Dermis blood vessel endothelial cell (primary cell): ENCODE data around the gene DNAJB5. TPM values are rescaled to one million over a fixed set of nuclear protein-coding genes. Genes with fewer than 3 reads are reported as not detected.

Source experiments
- DNase-seq: peaks from one replicate; pipeline ENCODE4 v3.0.0; 2010
- total RNA-seq: library from RNA; depleted of rRNA; stranded (reverse); fragments of >200 nt; gene quantifications from 2 replicates; pipeline ENCODE4 v1.2.3, GENCODE V29; 2014

The DNAJB5 gene
- total RNA-seq, 1 donor from 2014 or later = 3.6 TPM

GRCh38 chr9:34985311-34985899 lies 4.1 kb upstream of the DNAJB5 start:
- peak; percentile 90 for DNase-seq

- DNase-seq = peak; percentile 57
Observed at GRCh38 chr9:34986540-34987047, 3.0 kb upstream of the DNAJB5 start.

- DNase-seq = no peak
Observed at GRCh38 chr9:34987160-34987901, 2.2 kb upstream of the DNAJB5 start.

GRCh38 chr9:34988218-34989002 lies 1.1 kb upstream of the DNAJB5 start:
- peak; percentile 21 for DNase-seq

- peak; percentile 67 for DNase-seq
Observed at GRCh38 chr9:34989946-34990635, 546 bp downstream of the DNAJB5 start.

- DNase-seq = no peak
Observed at GRCh38 chr9:34990908-34991606, 1.5 kb downstream of the DNAJB5 start.

- DNase-seq = peak; percentile 22
Observed at GRCh38 chr9:34991607-34992375, 2.2 kb downstream of the DNAJB5 start.

- DNase-seq = peak; percentile 87
Observed at GRCh38 chr9:34992376-34992951, 2.9 kb downstream of the DNAJB5 start.

GRCh38 chr9:34993502-34994259 lies 4.1 kb downstream of the DNAJB5 start:
- DNase-seq = peak; percentile 42

GRCh38 chr9:34994260-34994899 lies 4.8 kb downstream of the DNAJB5 start:
- peak; percentile 69 for DNase-seq

GRCh38 chr9:34994900-34995669 lies 5.5 kb downstream of the DNAJB5 start:
- peak; percentile 27 for DNase-seq

GRCh38 chr9:34995670-34996060 lies 6.1 kb downstream of the DNAJB5 start:
- DNase-seq = peak; percentile 24

- DNase-seq = no peak
Observed at GRCh38 chr9:34996181-34996904, 6.8 kb downstream of the DNAJB5 start.

GRCh38 chr9:34996905-34997279 lies 7.3 kb downstream of the DNAJB5 start:
- DNase-seq = no peak

GRCh38 chr9:34997379-34997781 lies 7.8 kb downstream of the DNAJB5 start:
- no peak for DNase-seq

GRCh38 chr9:34998266-34998665 lies 8.7 kb downstream of the DNAJB5 start:
- no peak for DNase-seq

- no peak for DNase-seq
Observed at GRCh38 chr9:34999576-34999975, 10.0 kb downstream of the DNAJB5 start.
